ENCODE measurements around the gene GNG13.
"Not testable (repeated sequence)": the region's sequence is repeated elsewhere in the genome, so short reads cannot be mapped to it uniquely, and the experiment has no call there.

Gene GNG13

DNA sequence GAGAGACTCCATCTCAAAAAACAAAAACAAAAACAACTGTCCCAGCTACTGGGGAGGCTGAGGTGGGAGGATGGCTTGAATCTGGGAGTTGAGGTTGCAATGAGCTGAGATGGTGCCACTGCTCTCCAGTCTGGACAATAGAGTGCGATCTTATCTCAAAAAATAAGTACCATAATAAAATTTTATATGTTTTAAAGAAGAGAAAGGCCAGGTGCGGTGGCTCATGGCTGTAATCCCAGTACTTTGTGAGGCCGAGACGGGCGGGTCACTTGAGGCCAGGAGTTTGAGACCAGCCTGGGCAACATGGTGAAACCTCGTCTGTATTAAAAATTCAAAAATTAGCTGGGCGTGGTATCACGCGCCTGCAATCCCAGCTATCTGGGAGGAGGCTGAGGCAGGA, 23.7 kb downstream of the GNG13 start:
- TF ChIP-seq, protein P1, sequence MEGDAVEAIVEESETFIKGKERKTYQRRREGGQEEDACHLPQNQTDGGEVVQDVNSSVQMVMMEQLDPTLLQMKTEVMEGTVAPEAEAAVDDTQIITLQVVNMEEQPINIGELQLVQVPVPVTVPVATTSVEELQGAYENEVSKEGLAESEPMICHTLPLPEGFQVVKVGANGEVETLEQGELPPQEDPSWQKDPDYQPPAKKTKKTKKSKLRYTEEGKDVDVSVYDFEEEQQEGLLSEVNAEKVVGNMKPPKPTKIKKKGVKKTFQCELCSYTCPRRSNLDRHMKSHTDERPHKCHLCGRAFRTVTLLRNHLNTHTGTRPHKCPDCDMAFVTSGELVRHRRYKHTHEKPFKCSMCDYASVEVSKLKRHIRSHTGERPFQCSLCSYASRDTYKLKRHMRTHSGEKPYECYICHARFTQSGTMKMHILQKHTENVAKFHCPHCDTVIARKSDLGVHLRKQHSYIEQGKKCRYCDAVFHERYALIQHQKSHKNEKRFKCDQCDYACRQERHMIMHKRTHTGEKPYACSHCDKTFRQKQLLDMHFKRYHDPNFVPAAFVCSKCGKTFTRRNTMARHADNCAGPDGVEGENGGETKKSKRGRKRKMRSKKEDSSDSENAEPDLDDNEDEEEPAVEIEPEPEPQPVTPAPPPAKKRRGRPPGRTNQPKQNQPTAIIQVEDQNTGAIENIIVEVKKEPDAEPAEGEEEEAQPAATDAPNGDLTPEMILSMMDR (conservative IDR thresholded peaks at IDR 0.05; ENCODE audit: low read depth, low read length) = no peak

DNA sequence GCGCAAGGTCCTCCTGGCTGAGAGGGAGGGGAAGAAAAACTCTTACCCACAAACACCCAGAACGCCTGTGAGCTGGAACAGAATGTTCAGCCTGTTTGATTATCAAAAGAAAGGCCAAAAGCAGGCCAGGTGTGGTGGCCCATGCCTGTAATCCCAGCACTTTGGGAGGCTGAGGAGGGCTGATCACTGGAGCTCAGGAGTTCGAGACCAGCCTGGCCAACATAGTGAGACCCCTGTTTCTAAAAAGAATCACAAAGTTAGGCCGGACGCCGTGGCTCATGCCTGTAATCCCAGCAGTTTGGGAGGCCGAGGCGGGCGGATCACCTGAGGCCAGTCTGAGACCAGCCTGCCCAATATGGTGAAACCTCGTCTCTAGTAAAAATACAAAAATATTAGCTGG, 24.2 kb downstream of the GNG13 start:
- not testable (repeated sequence) for DNase-seq (ENCODE audit: low read depth); H3K4me3 ChIP-seq (ENCODE audit: low read depth, low read length)

More for the DNA sequence above, 23.7 kb downstream of the GNG13 start:
- no peak overlapping the region for H3K4me3 ChIP-seq (ENCODE audit: low read depth, low read length)
- DNase-seq (ENCODE audit: low read depth) = no peak

DNA sequence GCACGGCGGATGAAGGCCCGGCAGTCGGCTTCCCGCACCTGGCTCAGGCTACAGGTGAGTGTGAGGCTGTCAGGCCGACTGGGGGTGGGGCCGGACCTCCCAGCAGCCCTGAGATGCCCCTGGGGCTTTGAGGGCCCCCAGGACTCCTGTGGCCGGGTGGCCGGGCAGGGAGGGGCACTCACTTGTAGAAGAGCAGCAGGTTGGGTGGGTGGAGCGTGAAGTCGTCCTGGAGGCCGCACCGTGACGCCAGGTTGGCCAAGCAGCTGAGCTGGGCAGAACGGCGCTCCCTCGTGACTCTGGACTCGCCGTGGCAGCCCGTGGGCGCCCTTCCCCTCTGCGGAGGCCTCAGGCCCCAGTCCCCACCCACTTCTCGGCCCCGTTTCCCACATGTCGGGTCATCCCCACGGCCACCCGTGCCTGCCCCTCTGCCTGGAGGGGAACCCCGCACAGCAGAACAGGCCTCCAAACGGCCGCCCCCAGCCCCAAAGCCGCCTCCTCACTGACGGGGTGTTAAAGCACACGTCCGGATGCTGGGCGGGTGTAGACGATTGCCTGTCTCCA, 25.2 kb downstream of the GNG13 start:
- no peak overlapping the region for H3K4me3 ChIP-seq (ENCODE audit: low read depth, low read length)
- TF ChIP-seq, protein P1 (conservative IDR thresholded peaks at IDR 0.05; ENCODE audit: low read depth, low read length) = no peak

DNA sequence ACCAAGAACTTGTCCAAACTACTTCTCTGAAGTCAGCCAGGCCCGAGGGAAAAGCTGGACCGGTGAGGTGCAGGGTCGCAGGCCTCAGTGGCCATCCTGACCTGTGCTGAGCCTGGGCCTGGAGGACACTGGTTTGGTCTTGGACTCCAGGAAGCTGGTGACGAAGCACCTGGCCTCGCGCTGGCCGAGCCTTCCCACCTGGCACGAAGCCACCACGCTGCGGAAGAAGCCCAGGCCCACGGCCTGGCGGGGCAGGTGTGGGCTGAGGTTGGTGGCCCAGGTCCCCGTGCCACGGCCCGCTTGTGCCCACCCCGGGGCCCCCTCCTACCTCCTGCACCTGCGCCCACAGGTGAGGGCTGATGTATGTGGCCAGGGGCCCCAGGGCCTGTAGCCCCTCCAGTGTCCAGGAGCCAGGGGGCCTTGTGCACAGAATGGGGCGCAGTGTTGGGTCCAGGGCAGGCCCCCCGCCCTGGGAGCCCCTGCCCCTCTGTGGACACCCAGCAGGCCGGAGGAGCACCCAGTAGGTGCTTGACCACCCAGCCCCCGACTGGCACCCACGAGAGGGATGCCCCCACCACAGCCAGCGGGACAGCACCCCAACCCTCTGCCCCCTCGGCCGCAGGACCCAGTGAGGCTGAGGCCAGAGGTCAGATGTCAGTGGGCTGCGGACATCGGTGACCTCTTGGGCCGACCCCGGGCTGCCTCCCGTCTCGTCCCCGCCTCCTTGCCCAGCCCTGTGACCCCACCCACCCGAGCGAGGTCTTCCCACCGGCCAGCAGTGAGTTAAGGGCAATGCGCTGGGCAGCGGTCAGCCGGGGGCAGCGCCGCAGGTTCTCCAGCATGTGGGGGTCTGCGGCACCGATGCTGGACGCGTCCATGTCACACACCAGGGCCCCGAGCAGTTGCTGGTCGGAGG, 26.2 kb downstream of the GNG13 start:
- DNase-seq (ENCODE audit: low read depth) = no peak
- no peak overlapping the region for H3K4me3 ChIP-seq (ENCODE audit: low read depth, low read length)
- TF ChIP-seq, protein P1 (conservative IDR thresholded peaks at IDR 0.05; ENCODE audit: low read depth, low read length) = no peak

More for the DNA sequence above, 25.2 kb downstream of the GNG13 start:
- DNase-seq (ENCODE audit: low read depth) = no peak

DNA sequence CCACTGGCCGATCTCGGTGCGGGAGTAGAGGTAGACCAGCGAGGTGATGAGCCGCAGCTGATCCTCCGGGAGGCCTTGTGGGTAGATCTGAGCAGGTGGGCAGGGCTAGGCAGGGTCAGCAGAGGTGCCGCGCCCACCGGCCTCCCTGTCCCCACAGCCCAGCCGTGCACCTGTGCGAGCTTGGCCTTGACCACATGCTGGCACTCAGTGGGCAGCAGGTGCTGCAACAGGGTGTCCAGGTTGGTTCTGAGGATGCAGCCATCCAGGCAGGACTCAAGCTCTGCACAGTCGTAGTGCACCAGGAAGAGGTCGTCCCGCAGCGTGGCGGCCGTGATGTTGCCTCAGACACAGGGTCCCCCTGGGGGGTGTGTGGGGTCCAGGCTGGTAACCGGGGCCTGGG, 27.6 kb downstream of the GNG13 start:
- no peak for DNase-seq (ENCODE audit: low read depth)
- H3K4me3 ChIP-seq (ENCODE audit: low read depth, low read length) = no peak overlapping the region
- TF ChIP-seq, protein P1 (conservative IDR thresholded peaks at IDR 0.05; ENCODE audit: low read depth, low read length) = no peak

DNA sequence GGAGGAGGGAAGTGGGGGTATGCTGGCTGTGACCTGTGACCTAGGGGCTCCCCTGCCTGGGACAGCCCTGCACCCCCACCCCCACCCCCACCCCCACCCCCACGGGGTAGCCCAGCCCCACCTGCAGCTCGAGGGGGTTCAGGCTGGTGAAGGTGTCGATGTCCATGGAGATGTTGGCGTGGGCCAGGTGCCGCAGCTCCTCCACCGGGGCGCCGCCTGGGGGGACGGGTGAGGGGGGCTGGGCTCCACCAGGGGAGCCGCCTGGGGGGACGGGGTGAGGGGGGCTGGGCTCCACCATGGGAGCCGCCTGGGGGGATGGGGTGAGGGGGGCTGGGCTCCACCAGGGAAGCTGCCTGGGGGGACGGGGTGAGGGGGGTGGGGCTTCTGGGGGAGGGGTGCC, 30.1 kb downstream of the GNG13 start:
- TF ChIP-seq, protein P1 (conservative IDR thresholded peaks at IDR 0.05; ENCODE audit: low read depth, low read length) = no peak
- no peak for DNase-seq (ENCODE audit: low read depth)
- H3K4me3 ChIP-seq (ENCODE audit: low read depth, low read length) = no peak overlapping the region

DNA sequence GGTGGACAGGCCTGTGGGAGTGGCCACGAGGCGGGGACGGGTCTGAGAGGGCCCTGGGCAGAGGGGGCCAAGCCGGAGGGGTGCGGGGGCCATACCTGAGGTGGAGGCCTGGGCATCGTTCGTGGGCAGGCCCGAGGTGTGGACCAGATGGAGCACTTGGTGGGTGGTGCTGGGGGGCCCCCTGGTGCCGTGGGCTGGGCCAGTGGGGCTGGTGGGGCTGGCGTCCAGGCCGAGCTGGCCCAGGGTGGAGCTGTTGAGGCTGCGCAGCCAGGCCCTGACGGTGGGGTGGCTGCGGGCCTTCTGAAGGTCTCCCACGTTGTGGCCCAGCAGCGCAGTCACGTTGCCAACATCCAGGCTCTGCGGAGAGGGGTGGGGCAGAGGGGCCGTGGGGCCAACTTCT, 30.6 kb downstream of the GNG13 start:
- no peak overlapping the region for H3K4me3 ChIP-seq (ENCODE audit: low read depth, low read length)
- DNase-seq (ENCODE audit: low read depth) = no peak
- TF ChIP-seq, protein P1 (conservative IDR thresholded peaks at IDR 0.05; ENCODE audit: low read depth, low read length) = no peak

Measured in choroid plexus epithelial cell (primary cell).